Activated CD8-positive, alpha-beta memory T cell treated with anti-CD3 and anti-CD28 coated beads for 48 hours (primary cell): Measurements from ENCODE around the gene TSEN15.
"Not testable (repeated sequence)": the region's sequence is repeated elsewhere in the genome, so short reads cannot be mapped to it uniquely, and the experiment has no call there.

Experiments
- DNase-seq, 3 experiments: peaks; one replicate each; pipeline ENCODE4 v3.0.0-alpha.2; 2020; ENCODE audit warnings: low read depth in 2 of 3, low spot score in 2 of 3

The TSEN15 gene

GRCh38 chr1:184031409-184032107, 20.0 kb upstream of the TSEN15 start:
- no peak for DNase-seq

DNA sequence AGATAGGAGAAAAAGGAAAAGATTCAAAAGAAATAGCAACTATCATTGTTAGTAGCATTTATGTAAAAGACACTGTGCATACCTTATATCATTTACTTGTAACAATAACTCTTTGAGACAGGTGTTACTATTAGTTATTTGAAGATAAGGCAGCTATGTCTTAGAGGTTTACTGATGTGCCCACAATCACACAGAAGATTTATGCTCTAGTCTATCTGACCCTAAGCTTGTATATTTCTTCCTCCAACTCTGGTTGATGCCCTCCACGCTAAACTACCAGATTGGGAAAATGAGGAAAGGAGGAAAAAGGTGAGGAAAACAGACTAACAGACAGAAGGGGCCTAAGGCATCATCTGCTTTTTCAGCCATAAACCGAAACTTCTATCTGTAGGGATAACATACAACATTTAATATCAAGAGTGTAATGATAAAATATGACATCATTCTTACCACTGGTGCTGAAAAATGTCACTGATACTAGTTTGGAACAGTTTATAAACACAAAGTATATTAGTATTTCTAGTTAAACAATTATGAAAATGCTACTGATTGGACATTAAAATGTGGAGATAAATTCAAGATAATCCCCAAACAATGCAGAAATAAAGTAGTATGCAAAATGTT, 19.1 kb upstream of the TSEN15 start:
- DNase-seq = no peak

- no peak for DNase-seq
Measured at GRCh38 chr1:184032930-184033418, 18.6 kb upstream of the TSEN15 start.

DNA sequence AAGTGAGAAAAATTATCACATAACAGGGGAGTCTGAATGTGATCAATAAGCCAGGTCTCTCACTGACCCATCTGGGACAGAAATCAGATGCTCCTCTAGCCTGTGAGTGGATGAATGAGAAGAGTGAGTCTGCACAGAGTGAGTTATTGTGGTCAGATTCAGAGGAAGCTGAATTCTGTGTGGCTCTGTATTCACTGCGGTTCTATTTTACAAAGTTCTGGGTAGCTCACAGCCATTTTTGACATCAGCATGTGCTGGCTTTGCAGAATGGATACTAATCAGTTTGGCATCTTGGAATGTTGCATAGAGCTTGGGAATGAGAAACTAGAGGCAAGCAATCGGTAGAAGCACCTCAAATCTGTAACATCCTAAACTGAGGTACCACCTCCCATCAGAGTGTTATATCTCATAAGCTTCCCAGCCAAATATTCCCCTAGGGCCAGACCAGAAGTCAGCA, 17.8 kb upstream of the TSEN15 start:
- no peak for DNase-seq

- no peak for DNase-seq
Measured at GRCh38 chr1:184034761-184035379, 16.7 kb upstream of the TSEN15 start.

GRCh38 chr1:184035719-184036516, 15.6 kb upstream of the TSEN15 start:
- no peak for DNase-seq

DNA sequence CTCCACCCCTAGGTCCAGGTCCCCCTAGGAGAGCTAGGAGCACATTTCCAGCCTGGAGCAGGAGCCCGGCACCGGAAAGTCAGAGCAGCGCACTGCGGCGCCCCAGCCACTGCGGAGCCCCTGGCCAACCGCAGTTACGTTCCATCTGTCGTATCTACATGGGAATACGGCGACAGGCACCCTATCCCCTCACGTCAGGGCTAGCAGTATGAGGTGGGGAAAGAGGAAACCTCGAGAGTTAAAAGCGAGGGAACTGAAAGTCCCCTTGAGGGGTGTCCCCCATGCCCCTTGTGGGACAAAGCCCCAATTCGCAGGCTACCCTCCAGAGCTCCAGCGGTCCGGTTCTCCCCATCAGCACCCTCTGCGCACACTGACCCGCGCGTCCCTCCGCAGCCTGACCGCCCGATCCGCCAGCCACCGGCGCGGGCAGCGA, 15.0 kb upstream of the TSEN15 start:
- DNase-seq = peak in 1 of 3 experiments; percentile 3

DNA sequence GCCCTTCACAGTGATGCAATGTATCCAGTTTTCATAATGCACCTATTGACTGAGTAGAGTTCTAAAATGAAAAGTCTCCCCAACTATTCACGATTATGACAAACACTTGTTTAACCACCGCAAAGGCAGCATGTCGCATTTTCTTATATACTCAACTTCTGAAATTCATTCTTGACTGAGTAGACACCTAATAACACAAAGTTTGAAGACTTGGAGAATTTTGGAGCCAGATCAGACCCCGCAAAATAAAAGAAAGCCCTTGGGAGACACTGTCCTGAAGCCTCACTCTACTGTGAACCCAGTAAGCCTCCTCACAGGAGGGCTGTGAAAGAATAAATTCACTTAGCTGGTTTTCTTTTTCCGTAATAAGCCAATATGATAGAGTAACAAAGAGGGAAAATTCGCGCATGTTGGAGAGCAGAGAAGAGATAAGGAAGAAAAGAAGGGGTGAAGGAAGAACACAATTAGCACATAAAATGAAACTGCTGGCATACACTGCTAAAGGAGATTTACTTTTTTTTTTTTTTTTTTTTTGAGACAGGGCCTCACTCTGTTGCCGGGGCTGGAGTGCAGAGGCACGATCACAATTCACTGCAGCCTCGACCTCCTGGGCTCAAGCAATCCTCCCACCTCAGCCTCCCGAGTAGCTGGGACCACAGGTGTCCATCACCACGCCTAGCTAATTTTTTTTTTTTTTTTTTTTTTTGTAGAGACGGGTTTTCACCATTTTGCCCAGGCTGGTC, 13.5 kb upstream of the TSEN15 start:
- DNase-seq = no peak

DNA sequence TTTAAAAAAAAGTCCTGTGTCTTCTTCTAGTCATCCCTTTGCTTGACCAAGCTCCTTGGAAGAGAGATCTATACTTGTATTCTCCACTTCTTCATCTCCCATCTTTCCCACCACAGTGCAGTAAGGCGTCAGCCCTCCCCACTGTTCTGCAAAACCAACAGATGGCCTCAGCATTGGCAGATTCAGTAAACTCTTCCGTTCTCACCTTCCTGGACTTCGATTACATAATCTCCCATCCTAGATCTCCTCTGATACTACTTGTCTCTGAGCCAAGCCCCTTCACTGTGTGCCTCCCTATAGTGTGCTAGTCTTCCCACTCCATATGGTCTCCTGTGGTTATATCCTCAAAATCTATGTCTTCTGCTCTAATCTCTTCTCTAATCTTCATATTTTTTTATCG, 12.4 kb upstream of the TSEN15 start:
- DNase-seq = no peak

DNA sequence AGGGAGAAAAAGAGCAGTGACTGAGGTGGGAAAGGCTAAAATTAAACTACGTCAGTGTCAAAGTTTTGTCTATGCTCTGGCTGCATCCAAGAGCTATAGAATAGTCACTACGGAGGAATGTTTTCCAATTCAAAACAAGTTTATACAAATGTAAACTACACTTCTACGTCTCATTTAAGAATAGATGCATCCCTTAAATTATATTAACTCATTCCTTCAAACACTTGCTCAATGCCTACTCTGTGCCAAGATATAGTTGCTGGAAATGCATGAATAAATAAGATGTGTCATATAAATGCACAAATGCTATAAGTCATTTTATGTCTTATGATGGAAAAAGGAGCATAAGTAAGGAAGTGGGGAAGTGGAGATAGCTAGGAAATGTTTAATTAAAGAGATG, 9.8 kb upstream of the TSEN15 start:
- DNase-seq = no peak

DNA sequence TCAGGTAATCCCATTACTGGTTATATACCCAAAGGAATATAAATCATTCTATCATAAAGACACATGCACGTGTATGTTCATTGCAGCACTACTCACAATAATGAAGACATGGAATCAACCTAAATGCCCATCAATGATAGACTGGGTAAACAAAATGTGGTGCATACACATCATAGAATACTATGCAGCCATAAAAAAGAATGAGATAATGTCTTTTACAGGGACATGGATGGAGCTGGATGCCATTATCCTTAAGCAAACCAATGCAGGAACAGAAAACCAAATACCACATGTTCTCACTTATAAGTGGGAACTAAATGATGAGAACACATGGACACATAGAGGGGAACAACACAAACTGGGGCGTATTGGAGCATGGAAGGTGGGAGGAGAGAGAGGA, 8.2 kb upstream of the TSEN15 start:
- DNase-seq = not testable (repeated sequence)

GRCh38 chr1:184044603-184045376, 6.7 kb upstream of the TSEN15 start:
- DNase-seq = no peak

DNA sequence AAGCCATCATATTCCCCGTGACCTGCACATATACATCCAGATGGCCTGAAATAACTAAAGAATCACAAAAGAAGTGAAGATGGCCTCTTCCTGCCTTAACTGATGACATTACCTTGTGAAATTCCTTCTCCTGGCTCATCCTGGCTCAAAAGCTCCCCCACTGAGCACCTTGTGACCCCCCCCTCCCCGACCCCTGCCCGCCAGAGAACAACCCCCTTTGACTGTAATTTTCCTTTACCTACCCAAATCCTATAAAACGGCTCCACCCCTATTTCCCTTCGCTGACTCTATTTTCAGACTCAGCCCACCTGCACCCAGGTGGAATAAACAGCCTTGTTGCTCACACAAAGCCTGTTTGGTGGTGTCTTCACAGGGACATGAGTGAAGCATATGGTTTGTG, 4.0 kb upstream of the TSEN15 start:
- not testable (repeated sequence) for DNase-seq

DNA sequence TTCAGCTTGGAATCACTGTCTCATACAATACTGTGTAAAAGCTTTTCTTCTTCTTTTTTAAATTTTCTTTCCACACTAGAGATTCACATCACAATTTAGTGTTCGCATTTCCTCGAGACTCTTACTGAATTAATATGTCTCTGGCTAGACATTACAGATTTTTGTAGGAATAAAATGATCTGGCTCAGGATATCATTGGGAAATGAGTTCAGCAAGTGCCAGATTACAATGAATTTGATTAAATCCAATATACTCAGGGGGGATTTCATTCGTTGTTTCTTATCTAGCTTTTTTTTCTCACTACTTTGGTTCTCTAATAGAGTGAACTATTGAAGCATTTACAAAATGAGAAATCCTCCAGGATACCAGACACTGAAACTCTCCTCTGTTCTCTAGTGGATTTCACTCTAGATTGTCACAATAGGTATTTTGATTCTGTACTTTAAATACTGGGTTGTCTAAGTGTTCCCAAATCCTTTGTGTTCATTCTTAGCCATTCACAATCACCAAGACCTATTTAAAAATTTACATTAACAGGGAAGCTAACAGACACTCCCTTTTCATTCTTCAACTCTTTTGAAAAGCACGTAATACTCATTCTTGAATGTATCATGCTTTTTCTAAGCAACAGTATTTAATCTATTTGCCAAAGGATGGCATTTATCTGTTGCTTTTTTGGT, 2.8 kb upstream of the TSEN15 start:
- DNase-seq = no peak

DNA sequence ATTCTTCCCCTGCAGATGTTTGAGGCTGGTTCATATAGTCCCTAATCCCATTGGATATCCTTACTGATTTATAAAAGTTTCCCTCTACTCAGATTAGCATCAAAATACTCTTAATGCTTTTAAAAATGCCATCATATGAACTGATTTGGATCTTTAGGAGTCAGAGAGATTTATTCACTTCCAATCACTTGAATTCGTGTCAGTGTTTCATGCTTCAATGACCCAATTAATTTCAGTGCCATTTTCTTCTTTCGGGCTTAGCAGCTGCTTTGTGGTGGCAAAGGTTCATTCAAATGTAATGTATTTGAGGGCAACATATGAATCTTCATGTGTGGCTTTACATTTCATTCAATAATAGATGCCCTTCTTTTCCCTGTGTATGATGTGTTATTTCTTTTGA, 2.2 kb upstream of the TSEN15 start:
- DNase-seq = no peak

- no peak for DNase-seq
Measured at GRCh38 chr1:184049836-184050468, 1.6 kb upstream of the TSEN15 start.

GRCh38 chr1:184050636-184051035, 894 bp upstream of the TSEN15 start:
- no peak for DNase-seq

DNA sequence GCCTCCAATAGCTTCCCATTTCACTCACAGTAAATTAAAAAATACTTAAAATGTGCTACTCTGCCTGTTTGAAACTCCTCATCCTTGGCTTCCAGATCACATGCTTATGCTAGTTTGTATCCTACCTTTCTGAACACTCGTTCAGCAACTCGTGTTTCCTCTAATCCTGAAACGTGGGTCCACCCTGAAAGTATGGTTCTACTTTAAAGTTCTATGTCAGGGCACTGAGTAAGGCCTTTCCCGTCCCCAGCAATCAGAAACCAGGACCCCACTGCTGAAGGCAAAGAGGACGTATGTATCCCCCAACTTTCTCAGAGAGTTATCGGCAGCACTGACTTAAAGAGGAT, 419 bp upstream of the TSEN15 start:
- no peak for DNase-seq

DNA sequence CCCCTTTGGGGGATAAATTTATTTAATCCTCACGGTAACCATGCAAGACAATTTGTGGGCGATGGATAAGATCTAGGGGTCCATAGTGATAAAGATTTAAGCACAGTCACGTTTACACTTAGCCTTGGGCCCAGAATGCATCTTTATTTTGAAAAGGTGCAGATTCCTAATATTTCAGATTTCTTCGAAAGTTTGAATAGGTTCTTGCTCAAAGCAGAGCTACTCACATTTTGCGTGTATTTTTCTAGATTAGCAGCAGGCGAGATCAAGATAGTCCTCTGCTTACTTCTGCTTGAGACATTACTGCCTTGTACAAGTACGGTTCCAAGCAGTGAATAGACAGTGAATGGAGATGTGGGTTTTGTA, 647 bp downstream of the TSEN15 start:
- no peak for DNase-seq
